GM18951 (cell line): Measurements from ENCODE around the gene NUP210L.
"Not testable (repeated sequence)": the region's sequence is repeated elsewhere in the genome, so short reads cannot be mapped to it uniquely, and the experiment has no call there.

Source experiments
- POLR2A ChIP-seq: IDR thresholded peaks from 4 replicates; pipeline ENCODE4 v1.6.1; 2011; ENCODE audit warnings: mild to moderate bottlenecking; ENCODE audit not compliant: insufficient read length, insufficient read depth; ENCODE audit errors: extremely low read depth
- in situ Hi-C: fragments of 300-500 bp; cut with MboI; formaldehyde crosslinking; loops from one replicate; pipeline ENCODE4 v1.12.0; 2022; ENCODE audit warnings: low sequenced_read_pairs, mixed read lengths, inconsistent platforms; ENCODE audit not compliant: unreplicated experiment

NUP210L gene

DNA sequence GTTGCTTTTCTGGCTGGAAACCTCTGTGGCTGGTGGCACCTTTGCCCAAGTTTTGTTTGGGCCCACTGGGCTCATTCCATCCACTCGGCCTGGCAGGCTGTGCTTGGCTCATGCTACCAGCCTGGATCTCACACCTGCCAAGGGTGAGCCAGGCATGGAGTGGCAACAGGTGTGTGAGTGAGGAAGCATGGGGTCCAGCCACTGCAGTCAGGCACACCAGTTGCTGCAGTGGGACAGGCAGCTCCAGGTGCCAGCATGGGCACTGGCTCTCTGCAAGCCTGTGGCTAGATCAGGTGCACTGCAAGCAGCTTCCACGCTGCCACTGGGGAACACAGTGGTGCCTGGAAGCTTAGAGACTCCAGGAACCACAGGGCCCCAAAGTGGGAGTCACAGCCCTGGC lies 57.0 kb downstream of the NUP210L start:
- in situ Hi-C loops: no loop called here
- no peak for TF ChIP-seq POLR2A

DNA sequence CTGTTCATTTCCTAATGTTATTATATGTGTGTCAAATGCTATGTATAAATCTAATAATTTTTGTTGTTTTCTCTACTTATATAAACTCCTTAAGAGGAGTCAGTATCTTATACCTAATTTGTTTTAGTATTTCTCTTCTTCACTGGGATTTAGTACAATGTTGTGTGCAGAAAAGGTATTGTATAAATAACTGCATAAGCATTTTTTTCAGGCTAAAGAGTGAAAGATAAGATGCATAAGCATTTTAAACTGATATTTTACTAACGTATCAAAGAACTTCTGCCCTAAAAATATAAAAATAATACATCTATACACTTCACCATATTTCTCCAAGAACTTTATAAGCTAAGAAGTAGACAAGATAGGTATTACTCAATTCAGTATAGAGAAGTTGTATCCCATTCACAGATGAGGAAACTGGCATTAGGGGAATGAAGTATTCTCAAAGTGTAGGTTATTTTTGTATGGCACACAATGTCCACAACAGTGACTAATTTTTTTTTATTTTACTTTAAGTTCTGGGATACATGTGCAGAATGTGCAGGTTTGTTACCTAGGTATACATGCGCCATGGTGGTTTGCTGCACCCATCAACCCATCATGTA lies 59.3 kb downstream of the NUP210L start:
- no peak for TF ChIP-seq POLR2A
- in situ Hi-C loops: no loop called here

DNA sequence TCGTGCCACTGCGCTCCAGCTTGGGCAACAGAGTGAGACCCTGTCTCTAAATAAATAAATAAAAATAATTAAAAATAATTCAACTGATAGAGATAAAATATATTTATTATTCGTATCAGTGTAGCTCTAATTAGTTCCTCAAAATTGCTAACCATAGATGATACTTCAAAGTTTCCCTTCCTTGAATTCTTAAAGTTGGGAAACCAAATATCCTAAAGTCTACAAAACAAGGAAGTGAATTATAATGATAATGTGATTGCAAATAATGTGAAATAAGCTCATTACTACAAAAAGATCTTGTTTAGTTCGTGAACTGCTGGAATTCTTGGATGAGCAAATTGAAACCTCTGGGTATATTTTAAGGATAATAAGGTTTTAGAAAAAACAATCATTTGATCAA lies 60.5 kb downstream of the NUP210L start:
- no peak for TF ChIP-seq POLR2A
- in situ Hi-C loops: no loop called here

DNA sequence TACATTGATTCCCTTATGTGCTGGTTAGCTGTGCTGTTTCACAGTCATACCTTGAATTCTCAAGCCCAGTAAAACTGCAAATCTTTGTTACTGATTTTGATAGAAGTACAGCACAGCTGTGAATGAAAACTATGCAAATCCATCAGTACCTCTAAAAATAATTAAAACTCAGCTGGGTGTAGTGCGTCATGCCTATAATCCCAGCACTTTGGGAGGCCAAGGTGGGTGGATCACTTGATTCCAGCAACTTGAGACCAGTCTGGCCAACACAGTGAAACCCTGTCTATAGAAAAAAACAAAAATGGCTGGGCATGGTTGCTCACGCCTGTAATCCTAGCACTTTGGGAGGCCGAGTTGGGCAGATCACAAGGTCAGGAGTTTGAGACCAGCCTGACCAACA lies 61.2 kb downstream of the NUP210L start:
- TF ChIP-seq POLR2A: no peak
- in situ Hi-C loops: no loop called here

DNA sequence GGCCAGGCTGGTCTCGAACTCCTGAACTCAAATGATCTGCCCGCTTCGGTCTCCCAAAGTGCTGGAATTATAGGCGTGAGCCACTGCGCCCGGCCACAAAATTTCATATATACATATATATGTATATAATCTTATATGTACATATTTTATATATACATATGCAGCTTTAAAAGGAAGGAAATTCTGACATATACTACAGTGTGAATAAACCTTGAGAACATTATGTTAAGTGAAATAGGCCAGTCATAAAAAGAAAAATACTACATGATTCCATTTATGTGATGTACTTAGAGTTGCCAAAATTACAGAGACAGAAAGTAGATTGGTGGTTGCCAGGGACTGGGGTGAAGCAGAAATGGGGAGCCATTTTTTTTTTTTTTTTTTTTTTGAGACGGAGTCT lies 63.2 kb downstream of the NUP210L start:
- TF ChIP-seq POLR2A: no peak
- in situ Hi-C loops: no loop called here

DNA sequence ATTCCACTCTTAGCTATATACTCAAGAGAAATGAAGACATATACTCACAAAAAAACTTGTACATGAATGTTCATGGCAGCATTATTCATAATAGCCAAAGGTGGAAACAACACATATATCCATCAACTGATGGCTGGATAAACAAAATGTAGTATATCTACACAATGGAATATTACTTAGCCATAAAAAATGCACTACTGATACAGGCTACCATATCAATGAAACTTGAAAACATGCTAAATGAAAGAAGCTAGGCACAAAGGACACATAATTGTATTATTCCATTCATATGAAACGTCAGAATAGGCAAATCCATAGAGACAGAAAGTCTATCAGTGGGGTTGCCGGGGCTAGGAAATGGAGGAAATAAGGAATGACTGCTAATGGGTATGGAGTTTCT lies 67.3 kb downstream of the NUP210L start:
- TF ChIP-seq POLR2A: no peak
- in situ Hi-C loops: no loop called here

DNA sequence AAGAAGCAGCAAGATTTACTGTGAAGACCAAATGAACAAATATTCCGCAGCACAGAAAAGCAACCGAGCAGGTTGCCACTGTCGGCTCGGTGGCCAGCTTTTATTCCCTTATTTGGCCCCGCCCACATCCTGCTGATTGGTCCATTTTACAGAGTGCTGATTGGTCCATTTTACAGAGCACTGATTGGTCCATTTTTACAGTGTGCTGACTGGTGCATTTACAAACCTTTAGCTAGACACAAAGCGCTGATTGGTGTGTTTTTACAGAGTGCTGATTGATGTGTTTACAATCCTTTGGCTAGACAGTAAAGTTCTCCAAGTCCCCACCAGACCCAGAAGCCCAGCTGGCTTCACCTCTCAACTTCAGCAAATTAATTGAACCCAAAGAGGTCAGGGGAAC lies 71.8 kb downstream of the NUP210L start:
- in situ Hi-C loops: not testable (repeated sequence)

DNA sequence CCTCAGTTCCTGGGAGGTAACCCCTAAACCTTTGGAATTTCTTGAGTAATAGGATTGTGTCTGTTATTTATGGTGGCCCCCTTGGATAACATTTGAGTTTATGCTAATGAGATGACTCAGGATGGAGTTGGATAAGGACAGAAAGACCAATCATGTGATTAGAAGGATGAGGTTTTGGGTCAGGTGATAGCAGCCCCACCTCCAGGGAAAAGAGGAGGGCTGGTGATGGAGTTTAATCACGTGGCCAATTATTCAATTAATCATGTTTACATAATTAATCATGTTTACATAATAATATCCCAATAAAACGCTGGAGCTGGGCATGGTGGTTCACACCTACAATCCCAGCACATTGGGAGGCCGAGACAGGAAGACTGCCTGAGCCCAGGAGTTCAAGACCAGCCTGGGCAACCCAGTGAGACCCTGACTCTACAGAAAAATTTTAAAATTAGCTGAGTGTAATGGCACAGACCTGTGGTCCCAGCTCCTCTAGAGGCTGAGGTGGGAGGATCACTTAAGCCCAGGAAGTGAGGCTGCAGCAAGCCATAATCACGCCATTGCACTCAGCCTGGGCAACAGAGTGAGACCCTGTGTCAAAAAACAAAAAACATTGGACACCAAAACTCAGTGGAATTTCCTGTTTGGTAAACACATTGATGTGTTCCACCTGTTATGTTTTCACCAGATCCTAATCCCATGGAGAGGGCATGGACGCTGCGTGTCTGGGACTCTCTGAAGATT lies 73.3 kb downstream of the NUP210L start:
- TF ChIP-seq POLR2A: no peak
- in situ Hi-C loops: no loop called here

DNA sequence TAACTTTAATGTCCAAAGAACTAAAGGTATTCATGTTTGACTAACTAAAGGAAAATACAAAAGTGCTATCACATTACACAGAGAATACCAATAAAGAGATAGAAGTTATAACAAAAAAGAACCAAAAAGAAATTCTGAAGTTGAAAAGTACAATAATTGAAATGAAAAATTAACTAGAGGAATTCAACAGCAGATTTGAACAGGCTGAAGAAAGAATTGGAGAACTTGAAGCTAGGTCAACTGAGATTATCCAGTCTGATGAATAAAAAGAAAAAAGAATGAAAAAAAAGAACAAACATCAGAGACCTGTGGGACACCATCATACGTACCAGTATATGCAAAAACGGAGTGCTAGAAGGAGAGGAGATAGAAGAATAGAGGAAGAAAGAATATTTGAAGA lies 78.5 kb downstream of the NUP210L start:
- TF ChIP-seq POLR2A: no peak

DNA sequence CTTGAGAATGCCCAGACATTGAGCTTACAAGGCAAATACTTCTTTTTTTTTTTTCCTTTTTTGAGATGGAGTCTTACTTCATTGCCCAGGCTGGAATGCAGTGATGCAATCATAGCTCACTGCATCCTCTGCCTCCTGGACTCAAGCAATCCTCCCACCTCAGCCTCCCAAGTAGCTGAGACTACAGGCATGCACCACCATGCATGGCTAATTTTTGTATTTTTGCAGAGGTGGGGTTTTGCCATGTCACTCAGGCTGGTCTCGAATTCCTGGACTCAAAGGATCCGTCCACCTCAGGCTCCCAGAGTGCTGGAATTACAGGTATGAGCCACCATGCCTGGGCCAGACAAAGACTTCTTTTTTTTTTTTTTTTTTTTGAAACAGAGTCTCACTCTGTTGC lies 79.1 kb downstream of the NUP210L start:
- no peak for TF ChIP-seq POLR2A
- in situ Hi-C loops: no loop called here

More for the DNA sequence above, 78.5 kb downstream of the NUP210L start:
- in situ Hi-C loops: no loop called here

DNA sequence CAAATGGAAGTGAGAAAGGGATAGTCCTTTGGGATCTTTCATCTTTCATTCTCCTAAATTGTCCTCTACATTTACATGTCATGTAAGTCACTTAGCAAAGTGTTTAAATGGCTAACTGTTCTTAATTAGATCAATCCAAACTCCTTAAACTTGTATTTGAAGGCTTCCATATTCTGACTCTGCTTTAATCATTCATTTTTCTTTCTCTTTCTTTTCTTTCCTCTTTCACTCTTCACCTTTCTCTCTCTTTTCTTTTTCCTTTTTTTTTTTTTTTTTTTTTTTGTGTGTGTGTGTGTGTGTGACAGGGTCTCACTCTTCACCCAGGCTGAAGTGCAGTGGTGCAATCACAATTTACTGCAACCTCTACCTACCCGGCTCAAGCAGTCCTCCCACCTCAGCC lies 92.6 kb downstream of the NUP210L start:
- in situ Hi-C loops: no loop called here
- TF ChIP-seq POLR2A: no peak

DNA sequence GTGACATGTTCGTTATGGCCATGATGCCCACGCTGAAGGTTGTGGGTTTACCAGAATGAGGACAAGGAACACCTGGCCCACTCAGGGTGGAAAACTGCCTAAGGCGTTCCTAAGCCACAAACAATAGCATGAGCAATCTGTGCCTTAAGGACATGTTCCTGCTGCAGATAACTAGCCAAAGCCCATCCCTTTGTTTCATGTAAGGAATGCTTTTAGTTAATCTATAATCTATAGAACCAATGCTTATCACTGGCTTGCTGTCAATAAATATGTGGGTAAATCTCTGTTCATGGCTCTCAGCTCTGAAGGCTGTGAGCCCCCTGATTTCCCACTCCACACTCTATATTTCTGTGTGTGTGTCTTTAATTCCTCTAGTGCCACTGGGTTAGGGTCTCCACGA lies 107.4 kb downstream of the NUP210L start:
- in situ Hi-C loops: not testable (repeated sequence)

DNA sequence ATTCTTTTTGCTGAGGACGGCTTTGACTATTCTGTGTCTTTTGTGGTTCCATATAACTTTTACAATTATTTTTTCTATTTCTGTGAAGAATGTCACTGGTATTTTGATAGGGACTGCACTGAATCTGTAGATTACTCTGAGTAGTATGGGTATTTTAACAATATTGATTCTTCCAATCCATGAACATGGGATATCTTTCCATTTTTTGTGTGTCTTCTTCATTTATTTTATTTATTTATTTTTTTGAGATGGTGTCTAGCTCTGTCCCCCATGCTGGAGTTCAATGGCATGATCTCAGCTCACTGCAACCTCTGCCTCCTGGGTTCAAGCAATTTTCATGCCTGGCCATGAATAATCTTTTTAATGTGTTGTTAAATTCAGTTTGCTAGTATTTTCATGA lies 121.2 kb downstream of the NUP210L start:
- in situ Hi-C loops: not testable (repeated sequence)

DNA sequence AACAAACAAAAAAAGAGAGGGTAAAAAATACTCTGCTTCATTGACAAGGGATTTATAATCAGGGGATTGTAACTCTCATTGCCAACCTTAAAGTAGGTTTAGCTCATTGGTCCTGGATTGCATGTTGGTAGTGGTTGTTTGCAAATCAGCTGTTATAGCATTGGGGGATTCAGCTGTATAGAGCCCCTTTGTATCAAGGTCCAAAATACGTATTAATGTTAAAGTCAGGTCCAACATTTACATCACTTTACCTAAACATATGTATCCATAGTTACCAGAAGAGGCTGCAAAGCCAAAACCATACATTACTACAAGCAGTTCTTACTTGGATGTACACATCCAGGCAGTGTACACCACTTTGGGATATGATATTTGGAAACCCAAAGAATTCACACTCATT lies 134.9 kb downstream of the NUP210L start:
- in situ Hi-C loops: no loop called here
- no peak for TF ChIP-seq POLR2A

DNA sequence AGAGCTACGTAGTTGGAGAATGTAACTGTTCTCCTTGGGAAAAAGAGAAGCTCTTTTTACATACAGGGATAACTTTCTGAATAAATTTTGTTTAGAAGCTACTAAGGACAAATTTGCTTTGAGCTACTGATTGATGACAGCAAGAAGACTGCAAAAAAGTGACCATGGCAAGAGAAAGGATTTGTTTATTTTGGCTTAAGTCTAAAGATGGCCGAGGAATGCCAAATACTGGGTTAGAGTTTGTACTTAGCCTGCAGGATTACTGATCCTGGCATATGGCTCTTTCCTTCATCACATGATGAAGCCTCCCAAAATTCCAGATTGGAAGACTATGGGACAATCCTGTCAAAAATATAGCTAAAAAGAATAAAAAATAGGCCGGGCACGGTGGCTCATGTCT lies 135.6 kb downstream of the NUP210L start:
- in situ Hi-C loops: no loop called here

More for the DNA sequence above, 135.6 kb downstream of the NUP210L start:
- no peak for TF ChIP-seq POLR2A
